ENCODE data around the gene HMCN1.

GRCh38 chr1:185790194-185790735, 56.1 kb downstream of the HMCN1 start:
- no peak for TF ChIP-seq CTCF (IDR thresholded peaks at IDR 0.05; ENCODE audit: low read depth, low read length, poor library complexity, severe bottlenecking)
- TF ChIP-seq EZH2phosphoT487 (IDR thresholded peaks at IDR 0.05; ENCODE audit: borderline replicate concordance, low read length): no peak

Data from DOHH2 (cell line).